H9 (cell line): ENCODE measurements around the gene CRYAB. TPM values are rescaled to one million over a fixed set of nuclear protein-coding genes. Genes with fewer than 3 reads are reported as not detected.

Experiments used
- DNase-seq: peaks from one replicate; pipeline ENCODE4 v3.0.0-alpha.2; 2017
- H2AFZ ChIP-seq: one replicate; pipeline ENCODE4 v1.6.1; 2013; ENCODE audit warnings: mild to moderate bottlenecking, low read length, control low read depth, moderate library complexity
- H2AK5ac ChIP-seq: 2 replicates; pipeline ENCODE4 v1.6.1; 2013; ENCODE audit warnings: low read length, control low read depth, mixed read lengths; ENCODE audit not compliant: insufficient read length
- H2BK120ac ChIP-seq: one replicate; pipeline ENCODE4 v1.6.1; 2013; ENCODE audit warnings: low read depth, mild to moderate bottlenecking, low read length, control low read depth, inconsistent platforms; ENCODE audit not compliant: poor library complexity, severe bottlenecking
- H2BK12ac ChIP-seq: 2 replicates; pipeline ENCODE4 v1.6.1; 2013; ENCODE audit warnings: low read length, control low read depth, mixed read lengths, low read depth; ENCODE audit not compliant: insufficient read length
- H2BK15ac ChIP-seq: 2 replicates; pipeline ENCODE4 v1.6.1; 2013; ENCODE audit warnings: low read depth, low read length, control low read depth
- H2BK20ac ChIP-seq: one replicate; pipeline ENCODE4 v1.6.1; 2013; ENCODE audit warnings: low read depth, mild to moderate bottlenecking, low read length, control low read depth, inconsistent platforms; ENCODE audit not compliant: poor library complexity, severe bottlenecking
- H2BK5ac ChIP-seq: 2 replicates; pipeline ENCODE4 v1.6.1; 2013; ENCODE audit warnings: low read length, control low read depth, mixed read lengths; ENCODE audit not compliant: insufficient read length
- H3K14ac ChIP-seq: 2 replicates; pipeline ENCODE4 v1.6.1; 2013; ENCODE audit warnings: low read length, control low read depth; ENCODE audit not compliant: insufficient read depth
- H3K18ac ChIP-seq: 2 replicates; pipeline ENCODE4 v1.6.1; 2013; ENCODE audit warnings: low read depth, mild to moderate bottlenecking, mixed read lengths, low read length, control low read depth; ENCODE audit not compliant: insufficient read length
- H3K23ac ChIP-seq: 2 replicates; pipeline ENCODE4 v1.6.1; 2013; ENCODE audit warnings: low read length, control low read depth, mixed read lengths, low read depth; ENCODE audit not compliant: insufficient read length
- H3K23me2 ChIP-seq: 2 replicates; pipeline ENCODE4 v1.6.1; 2013; ENCODE audit warnings: low read depth, mild to moderate bottlenecking, mixed read lengths, low read length, control low read depth; ENCODE audit not compliant: insufficient read length, poor library complexity, severe bottlenecking
- H3K27ac ChIP-seq: 2 replicates; pipeline ENCODE4 v1.5.1; 2013; ENCODE audit warnings: low read length, control low read depth, mixed read lengths, low read depth; ENCODE audit not compliant: insufficient read length
- H3K27me3 ChIP-seq: 2 replicates; pipeline ENCODE4 v1.6.1; 2013; ENCODE audit warnings: low read length, control low read depth, inconsistent platforms; ENCODE audit not compliant: insufficient read depth
- H3K4ac ChIP-seq: 2 replicates; pipeline ENCODE4 v1.6.1; 2013; ENCODE audit warnings: low read depth, mild to moderate bottlenecking, control low read depth, inconsistent platforms, low read length, moderate library complexity
- H3K4me1 ChIP-seq: 2 replicates; pipeline ENCODE4 v1.6.1; 2013; ENCODE audit warnings: low read length, control low read depth, inconsistent platforms; ENCODE audit not compliant: insufficient read depth
- H3K4me2 ChIP-seq: 2 replicates; pipeline ENCODE4 v1.6.1; 2013; ENCODE audit warnings: low read length, control low read depth, mixed read lengths; ENCODE audit not compliant: insufficient read length, insufficient read depth
- H3K56ac ChIP-seq: 2 replicates; pipeline ENCODE4 v1.6.1; 2013; ENCODE audit warnings: low read depth, mild to moderate bottlenecking, mixed read lengths, low read length, control low read depth; ENCODE audit not compliant: insufficient read length
- H3K79me1 ChIP-seq: 2 replicates; pipeline ENCODE4 v1.6.1; 2013; ENCODE audit warnings: low read depth, mild to moderate bottlenecking, moderate library complexity, low read length, control low read depth, inconsistent platforms; ENCODE audit not compliant: insufficient read depth, poor library complexity, severe bottlenecking
- H3K79me2 ChIP-seq: 2 replicates; pipeline ENCODE4 v1.6.1; 2013; ENCODE audit warnings: low read length, control low read depth, inconsistent platforms; ENCODE audit not compliant: insufficient read depth
- H3K9ac ChIP-seq: 2 replicates; pipeline ENCODE4 v1.6.1; 2013; ENCODE audit warnings: low read length, control low read depth, mixed read lengths; ENCODE audit not compliant: insufficient read length; ENCODE audit errors: extremely low read depth
- H3K9me3 ChIP-seq: one replicate; pipeline ENCODE4 v1.6.1; 2013; ENCODE audit warnings: low read depth, low read length, inconsistent platforms; ENCODE audit not compliant: control insufficient read depth
- H3T11ph ChIP-seq: one replicate; pipeline ENCODE4 v1.6.1; 2013; ENCODE audit warnings: mild to moderate bottlenecking, low read length, control low read depth, inconsistent platforms
- H4K20me1 ChIP-seq: one replicate; pipeline ENCODE4 v1.6.1; 2013; ENCODE audit not compliant: control insufficient read depth, insufficient read length, insufficient read depth
- H4K5ac ChIP-seq: 2 replicates; pipeline ENCODE4 v1.6.1; 2013; ENCODE audit warnings: low read depth, mild to moderate bottlenecking, mixed read lengths, low read length, control low read depth; ENCODE audit not compliant: insufficient read length
- H4K8ac ChIP-seq: replicated peaks from 2 replicates; pipeline ENCODE4 v1.6.1; 2013; ENCODE audit warnings: low read length, control low read depth, mixed read lengths, low read depth; ENCODE audit not compliant: insufficient read length
- H4K91ac ChIP-seq: 2 replicates; pipeline ENCODE4 v1.6.1; 2013; ENCODE audit warnings: low read depth, mild to moderate bottlenecking, moderate library complexity, mixed read lengths, low read length, control low read depth; ENCODE audit not compliant: insufficient read length
- H3K27ac Mint-ChIP-seq, 3 experiments: 2 replicates in 2 of 3; 3 replicates in 1 of 3; pipeline ENCODE4 v1.8.0; 2020 to 2021; ENCODE audit warnings: mixed read lengths in 3 of 3, mild to moderate bottlenecking in 1 of 3, moderate library complexity in 1 of 3
- H3K27me3 Mint-ChIP-seq: 2 replicates; pipeline ENCODE4 v1.8.0; 2021; ENCODE audit warnings: low read depth, mild to moderate bottlenecking, moderate library complexity, mixed read lengths
- H3K36me3 Mint-ChIP-seq, 3 experiments: 2 replicates in 2 of 3; 3 replicates in 1 of 3; pipeline ENCODE4 v1.8.0; 2020 to 2021; ENCODE audit warnings: low read depth in 3 of 3, mixed read lengths in 3 of 3; ENCODE audit not compliant: insufficient read depth in 1 of 3
- H3K4me1 Mint-ChIP-seq, 2 experiments: 2 replicates each; pipeline ENCODE4 v1.8.0; 2020; ENCODE audit warnings: mixed read lengths in 2 of 2
- H3K4me3 Mint-ChIP-seq, 2 experiments: 2 replicates in 1 of 2; 3 replicates in 1 of 2; pipeline ENCODE4 v1.8.0; 2020 to 2021; ENCODE audit warnings: mild to moderate bottlenecking in 2 of 2, mixed read lengths in 2 of 2, moderate library complexity in 1 of 2
- H3K9me3 Mint-ChIP-seq, 2 experiments: 2 replicates in 1 of 2; 3 replicates in 1 of 2; pipeline ENCODE4 v1.8.0; 2020; ENCODE audit warnings: mild to moderate bottlenecking in 2 of 2, mixed read lengths in 2 of 2, moderate library complexity in 1 of 2
- CTCF ChIP-seq: fragments of 200-600 bp; sonication (generic); conservative IDR thresholded peaks from 3 replicates; pipeline ENCODE4 v1.8.0; 2021; ENCODE audit warnings: antibody characterized with exemption, mild to moderate bottlenecking
- WGBS: extraction: QIAGEN DNeasy Blood & Tissue Kit; methylation state at CpG from one replicate; pipeline ENCODE4 v1.1.7; 2013; ENCODE audit warnings: missing lambda C conversion rate, low lambda C conversion rate, mixed read lengths; ENCODE audit not compliant: insufficient read length; ENCODE audit errors: extremely low coverage; 5-methylcytosine and 5-hydroxymethylcytosine counted together
- total RNA-seq: library from RNA; stranded (reverse); gene quantifications from 2 replicates; pipeline ENCODE4 v1.2.1, GENCODE V29; 2021

Gene CRYAB
- total RNA-seq, 1 experiment from 2014 or later = not detected

GRCh38 chr11:111879637-111879960 lies 32.0 kb downstream of the CRYAB start:
- Histone ChIP-seq H4K8ac (no peak overlapping the region), H2BK5ac (no peak overlapping the region), H4K5ac (peak overlapping the region; percentile 74), H2BK12ac (no peak overlapping the region), H3K4ac (no peak overlapping the region), H3K79me1 (no peaks in the 10 kb centered on the region), H2BK15ac (no peak overlapping the region), H3K23me2 (peaks cover 9% of the 10 kb centered on the region), H4K20me1 (no peaks in the 10 kb centered on the region), H3K27me3 (no peaks in the 10 kb centered on the region), H3K27ac (peak overlapping the region; percentile 47), H2BK20ac (no peak overlapping the region), H3K4me2 (peak overlapping the region; percentile 86), H3K14ac (peak overlapping the region; percentile 94; the same call in 1 of the 2 replicates), H2AK5ac (no peak overlapping the region), H3K9ac (peak overlapping the region; percentile 78), H2BK120ac (no peak overlapping the region), H3K9me3 (no peaks in the 10 kb centered on the region), H3K56ac (no peak overlapping the region), H3K4me1 (no peaks in the 10 kb centered on the region; the same call in 1 of the 2 replicates), H2AFZ (no peak overlapping the region), H3T11ph (no peak overlapping the region), H3K23ac (no peak overlapping the region), H3K79me2 (no peaks in the 10 kb centered on the region), H4K91ac (no peak overlapping the region), H3K18ac (peak overlapping the region; percentile 96)
- DNase-seq = no peak
- Mint-ChIP-seq H3K9me3 (no peaks in the 10 kb centered on the region), H3K36me3 (no peaks in the 10 kb centered on the region), H3K4me3 (peak overlapping the region; percentile 91 to 92), H3K27ac (peak overlapping the region; percentile 99 to 100 (median 100)), H3K27me3 (no peaks in the 10 kb centered on the region), H3K4me1 (peaks cover 5 to 10% of the 10 kb centered on the region in 2 experiments)
- no peak for TF ChIP-seq CTCF
- no CpG with 5 or more reads among the region's 6 CpGs for WGBS
